ENCODE results near the gene SPPL3.

SPPL3 gene

DNA sequence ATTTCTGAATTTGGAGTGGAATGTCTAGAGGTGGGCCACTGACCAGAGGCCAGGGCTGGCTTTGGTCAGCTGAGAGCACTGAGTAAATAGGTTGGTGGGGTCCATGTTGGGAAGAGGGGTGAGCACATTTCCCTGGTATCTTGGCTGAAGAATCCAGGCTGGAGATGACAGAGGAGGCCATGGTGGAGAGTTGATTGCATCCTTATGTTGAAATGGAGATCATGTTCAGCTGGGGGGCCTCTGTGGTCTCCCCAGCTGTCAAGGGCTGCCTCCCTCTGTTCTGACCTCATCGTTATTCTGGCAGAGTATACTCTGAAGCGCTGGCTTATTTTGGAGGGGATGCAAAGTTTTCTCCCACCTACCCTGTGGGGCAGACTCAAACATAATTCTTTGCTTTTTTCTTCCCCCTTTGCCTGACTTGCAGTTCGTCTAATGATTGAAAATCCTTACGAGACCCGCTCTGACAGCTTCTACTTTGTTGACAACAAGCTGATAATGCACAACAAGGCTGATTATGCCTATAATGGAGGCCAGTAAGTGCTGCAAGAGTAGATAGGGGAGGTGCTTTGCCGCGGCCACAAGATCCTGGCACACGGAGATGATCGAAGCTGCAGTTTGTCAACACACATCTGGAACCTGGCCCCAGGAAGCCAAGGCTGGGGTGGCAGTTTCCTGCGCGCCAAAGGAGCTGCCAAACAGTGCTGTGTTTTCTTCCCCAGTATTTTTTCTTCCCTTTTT is 184.5 kb downstream of the SPPL3 start:
- DNase-seq, result no peak

DNA sequence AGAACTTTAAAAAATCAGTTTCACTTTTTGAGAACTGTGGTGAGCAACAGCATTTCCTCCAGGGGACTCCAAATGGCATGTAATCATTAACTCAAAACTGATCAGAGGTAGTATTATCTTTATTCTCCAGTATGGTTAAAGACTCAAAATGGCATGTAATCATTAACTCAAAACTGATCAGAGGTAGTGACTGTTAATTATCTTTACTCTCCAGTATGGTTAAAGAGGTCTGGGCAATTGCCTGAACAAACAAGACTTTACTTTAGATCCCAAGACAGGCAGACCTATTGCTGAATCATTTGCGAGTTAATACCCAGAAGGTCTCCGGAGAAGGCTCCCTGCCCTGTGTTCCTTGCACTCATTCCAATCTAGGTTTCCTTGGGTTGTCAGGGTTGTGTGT is 185.1 kb downstream of the SPPL3 start:
- DNase-seq, result no peak

DNA sequence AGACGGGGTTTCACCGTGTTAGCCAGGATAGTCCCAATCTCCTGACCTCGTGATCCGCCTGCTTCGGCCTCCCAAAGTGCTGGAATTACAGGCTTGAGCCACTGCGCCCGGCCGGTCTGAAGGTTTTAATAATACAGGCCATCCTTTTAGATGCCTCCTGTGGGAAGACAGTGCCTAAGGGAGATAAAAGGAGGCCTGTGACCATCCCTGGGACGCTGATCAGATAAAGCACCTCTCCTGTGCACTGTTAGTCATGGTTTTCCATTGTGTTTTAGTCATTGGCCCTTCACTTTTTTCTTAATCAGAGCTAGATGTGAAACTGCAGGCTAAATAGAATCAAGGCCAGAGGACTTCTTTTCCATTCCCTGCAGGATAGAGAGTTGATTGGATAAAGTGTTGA is 186.1 kb downstream of the SPPL3 start:
- DNase-seq, result no peak

DNA sequence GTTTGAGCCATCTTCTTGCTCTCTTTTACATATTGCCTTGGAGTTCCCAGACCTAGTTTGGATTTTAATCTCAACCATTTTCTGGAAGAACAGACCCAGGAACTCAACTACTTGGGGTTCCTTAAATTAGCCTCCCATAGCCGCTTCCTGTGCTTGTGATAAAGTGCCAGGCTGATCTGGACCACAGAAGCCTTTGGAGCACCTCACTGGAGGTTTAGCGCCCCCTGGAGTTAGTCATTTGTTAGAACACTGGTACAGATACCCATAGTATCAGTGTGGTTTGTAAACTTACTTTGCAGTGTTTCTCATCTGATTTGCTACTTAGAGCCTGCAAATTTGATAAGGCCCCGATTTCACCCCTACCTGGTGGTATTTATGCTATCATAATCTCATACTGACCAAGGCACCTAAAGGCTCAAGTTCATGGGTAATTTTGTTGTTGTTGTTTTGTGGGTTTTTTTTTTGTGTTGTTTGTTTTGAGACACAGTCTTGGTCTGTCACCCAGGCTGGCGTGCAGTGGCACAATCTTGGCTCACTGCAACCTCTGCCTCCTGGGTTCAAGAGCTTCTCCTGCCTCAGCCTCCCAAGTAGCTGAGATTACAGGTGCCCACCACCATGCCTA is 190.2 kb downstream of the SPPL3 start:
- peak; percentile 84 for DNase-seq

DNA sequence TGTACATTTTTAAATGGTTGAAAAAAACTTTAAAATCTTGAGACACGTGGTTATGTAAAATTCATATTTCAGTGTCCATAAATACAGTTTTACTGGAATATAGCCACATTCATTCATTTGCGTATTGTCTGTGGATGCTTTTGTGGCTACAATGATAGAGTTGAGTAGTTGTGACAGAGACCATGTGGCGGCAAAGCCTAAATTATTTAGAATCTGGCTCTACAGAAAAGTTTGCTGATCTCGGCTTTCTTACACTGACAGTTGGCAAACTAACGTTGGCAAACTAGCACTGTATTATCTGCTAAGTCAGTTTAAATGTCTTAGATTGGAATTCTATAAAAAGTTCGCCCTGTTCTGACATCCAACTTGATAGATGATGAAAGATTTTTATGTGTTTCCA is 191.5 kb downstream of the SPPL3 start:
- DNase-seq, result no peak
